T-helper 1 cell treated with Interleukin-12 subunit alpha and Interleukin-12 subunit beta and Interleukin-4 antibody, amounts not matched to agents 30 μg/mL and 1 μg/mL, for 36 hours (primary cell): ENCODE data around the gene GOSR2.
A peak's percentile ranks its signal among the peaks of the same experiment; 100 is the strongest.
"Not testable (repeated sequence)": the region's sequence is repeated elsewhere in the genome, so short reads cannot be mapped to it uniquely, and the experiment has no call there.

Experiments used
- H3K27ac Mint-ChIP-seq: one replicate; pipeline ENCODE4 v1.8.0; 2021; ENCODE audit warnings: mild to moderate bottlenecking, mixed read lengths
- H3K27me3 Mint-ChIP-seq: one replicate; pipeline ENCODE4 v1.8.0; 2021; ENCODE audit warnings: low read depth, mixed read lengths
- H3K36me3 Mint-ChIP-seq: one replicate; pipeline ENCODE4 v1.8.0; 2021; ENCODE audit warnings: low read depth, mixed read lengths
- H3K4me1 Mint-ChIP-seq: one replicate; pipeline ENCODE4 v1.8.0; 2021; ENCODE audit warnings: low read depth, mixed read lengths
- H3K4me3 Mint-ChIP-seq: one replicate; pipeline ENCODE4 v1.8.0; 2021; ENCODE audit warnings: mild to moderate bottlenecking, moderate library complexity, mixed read lengths
- H3K9me3 Mint-ChIP-seq: one replicate; pipeline ENCODE4 v1.8.0; 2021; ENCODE audit warnings: mixed read lengths

The GOSR2 gene

GRCh38 chr17:46908068-46908737 is 14.8 kb upstream of the GOSR2 start:
- H3K4me3 Mint-ChIP-seq: no peak overlapping the region
- H3K27ac Mint-ChIP-seq: no peak overlapping the region
- H3K4me1 Mint-ChIP-seq: peaks cover 6% of the 10 kb centered on the region
- H3K9me3 Mint-ChIP-seq: no peaks in the 10 kb centered on the region
- H3K27me3 Mint-ChIP-seq: peaks cover 4% of the 10 kb centered on the region
- no peaks in the 10 kb centered on the region for H3K36me3 Mint-ChIP-seq

DNA sequence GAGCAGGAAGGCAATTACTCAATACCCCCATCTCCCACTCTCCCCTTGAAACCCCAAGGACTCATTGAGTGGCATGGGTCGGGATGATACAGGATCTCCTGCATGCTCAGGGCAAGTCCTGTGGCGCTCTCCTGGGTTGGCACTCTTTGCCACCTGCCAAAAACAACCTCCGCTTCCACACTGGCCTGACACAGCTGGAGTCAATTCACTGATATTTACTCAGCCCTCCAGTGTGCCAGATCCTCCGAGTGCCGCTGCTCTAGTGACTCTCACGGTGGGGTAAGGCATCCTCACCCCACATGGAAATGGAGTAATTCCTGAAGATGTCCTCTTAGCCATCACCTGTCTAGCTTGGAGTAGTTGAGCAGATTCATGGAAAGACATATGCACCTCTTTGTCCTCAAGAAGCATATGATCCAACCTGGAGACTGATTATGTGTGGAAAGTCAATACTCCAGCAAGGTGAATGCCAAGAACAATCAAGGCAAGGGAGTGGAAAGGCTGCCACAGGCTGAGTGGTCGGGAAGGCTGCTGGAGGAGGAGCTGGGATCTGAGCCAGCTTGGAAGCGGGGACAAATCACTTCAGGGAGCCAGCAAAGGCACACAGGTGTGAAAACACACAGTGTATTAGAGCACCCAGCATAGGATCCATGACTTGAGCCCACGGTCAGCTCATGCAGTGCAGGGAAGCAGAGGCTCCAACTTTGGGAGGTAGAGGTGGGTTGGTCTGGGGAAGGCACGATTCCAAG is 12.6 kb upstream of the GOSR2 start:
- Mint-ChIP-seq H3K36me3 (no peaks in the 10 kb centered on the region), H3K27me3 (peaks cover 9% of the 10 kb centered on the region), H3K27ac (no peak overlapping the region), H3K4me1 (peaks cover 6% of the 10 kb centered on the region), H3K4me3 (no peak overlapping the region), H3K9me3 (no peaks in the 10 kb centered on the region)

DNA sequence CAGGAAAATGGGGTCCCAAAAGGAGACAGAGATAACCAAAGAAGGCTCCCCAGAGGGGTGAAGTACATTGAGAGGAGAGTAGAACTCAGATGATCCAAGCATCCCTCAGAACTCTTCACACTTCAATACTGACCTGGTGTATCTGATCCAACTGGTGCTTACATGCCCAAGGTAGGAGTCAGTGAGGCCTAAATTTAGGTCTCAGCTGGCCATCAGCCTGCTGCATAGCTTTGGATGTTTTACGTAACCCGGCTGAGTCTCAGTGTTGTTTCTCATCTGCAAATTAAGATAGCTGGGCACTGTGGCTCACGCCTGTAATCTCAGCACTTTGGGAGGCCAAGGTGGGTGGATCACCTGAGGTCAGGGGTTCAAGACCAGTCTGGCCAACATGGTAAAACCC is 11.6 kb upstream of the GOSR2 start:
- Mint-ChIP-seq H3K4me1 (no peaks in the 10 kb centered on the region), H3K27ac (no peak overlapping the region), H3K4me3 (no peak overlapping the region), H3K27me3 (peaks cover 9% of the 10 kb centered on the region), H3K36me3 (no peaks in the 10 kb centered on the region), H3K9me3 (no peaks in the 10 kb centered on the region)

- Mint-ChIP-seq H3K4me1 (no peaks in the 10 kb centered on the region), H3K9me3 (no peaks in the 10 kb centered on the region), H3K4me3 (no peak overlapping the region), H3K36me3 (no peaks in the 10 kb centered on the region), H3K27me3 (peaks cover 7% of the 10 kb centered on the region), H3K27ac (no peak overlapping the region)
Observed at GRCh38 chr17:46915596-46915995, 7.4 kb upstream of the GOSR2 start.

DNA sequence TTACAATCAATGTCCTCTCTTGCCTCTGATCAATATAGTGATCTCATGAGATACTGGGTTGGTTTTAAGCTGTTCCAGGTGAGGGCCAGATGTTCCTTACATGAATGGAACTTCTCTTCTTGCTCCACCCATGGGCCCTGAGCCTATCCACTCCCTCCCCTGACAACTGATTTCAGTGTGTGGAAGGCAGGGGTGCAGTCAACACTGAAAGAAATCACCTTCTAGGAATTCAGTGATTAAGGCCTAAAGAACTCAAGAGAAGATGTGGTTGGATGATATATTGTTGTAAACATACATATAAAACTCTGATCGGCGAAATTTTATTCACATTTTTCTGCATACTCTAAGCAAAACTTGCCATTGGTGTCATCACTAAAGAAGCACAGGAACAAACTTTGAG is 6.7 kb upstream of the GOSR2 start:
- H3K27ac Mint-ChIP-seq: no peak overlapping the region
- H3K9me3 Mint-ChIP-seq: no peaks in the 10 kb centered on the region
- peaks cover 11% of the 10 kb centered on the region for H3K27me3 Mint-ChIP-seq
- H3K36me3 Mint-ChIP-seq: no peaks in the 10 kb centered on the region
- no peaks in the 10 kb centered on the region for H3K4me1 Mint-ChIP-seq
- no peak overlapping the region for H3K4me3 Mint-ChIP-seq

GRCh38 chr17:46916623-46917022 is 6.3 kb upstream of the GOSR2 start:
- Mint-ChIP-seq H3K27ac (no peak overlapping the region), H3K27me3 (peaks cover 11% of the 10 kb centered on the region), H3K9me3 (no peaks in the 10 kb centered on the region), H3K4me3 (no peak overlapping the region), H3K4me1 (no peaks in the 10 kb centered on the region), H3K36me3 (no peaks in the 10 kb centered on the region)

DNA sequence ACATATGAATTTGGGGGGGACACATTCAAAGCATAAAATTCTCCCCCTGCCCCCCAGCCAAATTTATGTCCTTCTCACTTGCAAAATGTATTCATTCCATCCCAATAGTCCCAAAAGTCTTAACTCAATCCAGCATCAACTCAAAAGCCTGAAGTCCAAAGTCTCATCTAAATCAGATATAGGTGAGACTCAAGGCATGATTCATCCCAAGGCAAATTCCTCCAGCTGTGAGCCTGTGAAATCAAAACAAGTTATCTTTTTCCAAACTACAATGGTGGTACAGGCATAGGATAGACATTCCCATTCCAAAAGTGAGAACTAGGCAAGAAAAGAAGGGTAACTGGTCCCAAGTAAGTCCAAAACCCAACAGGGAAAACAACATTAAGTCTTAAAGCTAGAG is 5.9 kb upstream of the GOSR2 start:
- H3K27me3 Mint-ChIP-seq: peaks cover 11% of the 10 kb centered on the region
- H3K9me3 Mint-ChIP-seq: no peaks in the 10 kb centered on the region
- no peak overlapping the region for H3K27ac Mint-ChIP-seq
- H3K4me1 Mint-ChIP-seq: peaks cover 3% of the 10 kb centered on the region
- no peaks in the 10 kb centered on the region for H3K36me3 Mint-ChIP-seq
- no peak overlapping the region for H3K4me3 Mint-ChIP-seq

- H3K27me3 Mint-ChIP-seq: peaks cover 11% of the 10 kb centered on the region
- H3K27ac Mint-ChIP-seq: no peak overlapping the region
- no peaks in the 10 kb centered on the region for H3K9me3 Mint-ChIP-seq
- H3K4me1 Mint-ChIP-seq: peaks cover 6% of the 10 kb centered on the region
- H3K4me3 Mint-ChIP-seq: no peak overlapping the region
- no peaks in the 10 kb centered on the region for H3K36me3 Mint-ChIP-seq
Observed at GRCh38 chr17:46917516-46917915, 5.4 kb upstream of the GOSR2 start.

GRCh38 chr17:46921962-46922361 is 998 bp upstream of the GOSR2 start:
- Mint-ChIP-seq H3K27ac (peak overlapping the region; percentile 53), H3K4me1 (peaks cover 38% of the 10 kb centered on the region), H3K4me3 (peak overlapping the region; percentile 83)
- not testable (repeated sequence) for H3K36me3 Mint-ChIP-seq, H3K9me3 Mint-ChIP-seq, H3K27me3 Mint-ChIP-seq

GRCh38 chr17:46922487-46922803 is 515 bp upstream of the GOSR2 start:
- Mint-ChIP-seq H3K36me3 (peaks cover 9% of the 10 kb centered on the region), H3K27ac (peak overlapping the region; percentile 100), H3K9me3 (no peaks in the 10 kb centered on the region), H3K27me3 (peaks cover 6% of the 10 kb centered on the region), H3K4me3 (peak overlapping the region; percentile 87), H3K4me1 (peaks cover 42% of the 10 kb centered on the region)

DNA sequence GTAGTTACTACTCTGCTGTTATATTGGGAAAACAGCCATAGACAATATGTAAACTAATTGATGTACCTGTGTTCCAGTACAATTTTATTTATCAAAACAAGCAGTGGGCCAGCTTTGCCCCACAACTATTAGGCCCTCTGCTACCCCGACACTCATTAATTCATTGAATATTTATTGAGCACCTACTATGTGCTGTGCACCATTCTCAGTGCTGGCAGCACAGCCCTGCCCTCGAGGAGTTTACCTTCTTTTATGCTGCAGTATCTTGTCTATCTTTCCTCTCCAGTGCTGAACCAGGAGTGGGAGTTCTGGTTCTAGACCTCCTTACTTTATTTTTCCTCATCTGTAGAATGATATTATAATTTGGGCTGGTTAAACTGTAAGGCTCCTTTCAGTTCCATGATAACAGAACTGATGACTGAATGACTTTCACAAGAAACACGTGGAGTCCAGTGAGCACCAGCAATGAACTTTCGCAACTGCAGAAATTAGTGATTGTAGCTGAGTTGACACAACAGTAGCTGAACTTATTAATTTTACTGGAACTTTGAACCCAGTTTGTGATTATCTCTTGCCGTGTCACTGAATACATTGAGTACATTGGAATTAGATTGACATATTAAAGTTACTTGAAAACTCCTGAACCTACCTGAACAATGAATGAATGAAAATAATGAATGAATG is 2.4 kb downstream of the GOSR2 start:
- peak overlapping the region; percentile 12 for H3K4me3 Mint-ChIP-seq
- no peaks in the 10 kb centered on the region for H3K9me3 Mint-ChIP-seq
- H3K36me3 Mint-ChIP-seq: peaks cover 12% of the 10 kb centered on the region
- H3K27ac Mint-ChIP-seq: peak overlapping the region; percentile 31
- H3K4me1 Mint-ChIP-seq: peaks cover 52% of the 10 kb centered on the region
- peaks cover 6% of the 10 kb centered on the region for H3K27me3 Mint-ChIP-seq

DNA sequence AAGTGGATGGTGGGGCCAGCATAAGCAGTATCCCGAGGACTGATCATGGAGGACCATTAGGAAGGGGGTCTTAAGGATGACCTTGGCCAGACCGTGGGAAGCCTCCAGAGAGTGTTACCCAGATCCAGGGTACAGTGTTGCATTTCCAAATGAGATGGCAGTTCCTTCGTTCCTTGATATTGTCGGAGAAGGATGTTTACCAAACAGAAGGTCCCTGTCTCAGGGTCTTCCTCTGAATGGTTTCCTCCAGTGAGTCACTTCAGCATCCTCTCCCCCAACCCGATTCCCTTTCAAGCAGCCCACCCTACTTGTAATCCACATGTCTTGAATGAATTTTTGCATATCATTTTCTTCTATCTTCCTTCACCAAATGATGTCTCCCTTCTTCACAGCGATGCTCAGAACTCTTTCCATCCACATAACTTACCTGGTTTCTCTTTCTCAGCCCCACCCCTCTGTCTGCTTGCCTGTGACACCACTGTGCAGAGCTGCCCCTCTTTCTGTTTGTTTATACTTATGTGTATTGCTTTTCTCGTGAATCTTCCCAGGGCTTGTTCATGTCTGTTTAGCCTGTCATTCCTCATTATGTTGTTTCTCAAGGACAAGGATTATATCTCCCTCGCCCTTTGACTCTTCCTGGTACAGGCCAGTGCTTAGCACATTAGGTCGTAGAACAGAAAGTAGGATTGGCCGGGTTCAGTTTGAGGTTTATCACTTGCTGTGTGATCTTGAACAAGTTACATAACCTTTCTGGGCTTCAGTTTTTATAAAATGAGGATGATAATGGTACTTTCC is 5.7 kb downstream of the GOSR2 start:
- no peaks in the 10 kb centered on the region for H3K27me3 Mint-ChIP-seq
- peaks cover 34% of the 10 kb centered on the region for H3K36me3 Mint-ChIP-seq
- H3K4me1 Mint-ChIP-seq: peaks cover 41% of the 10 kb centered on the region
- H3K27ac Mint-ChIP-seq: no peak overlapping the region
- H3K4me3 Mint-ChIP-seq: no peak overlapping the region
- H3K9me3 Mint-ChIP-seq: no peaks in the 10 kb centered on the region

GRCh38 chr17:46929413-46929812 is 6.5 kb downstream of the GOSR2 start:
- H3K36me3 Mint-ChIP-seq: peaks cover 36% of the 10 kb centered on the region
- no peak overlapping the region for H3K27ac Mint-ChIP-seq
- no peaks in the 10 kb centered on the region for H3K9me3 Mint-ChIP-seq
- peaks cover 35% of the 10 kb centered on the region for H3K4me1 Mint-ChIP-seq
- no peak overlapping the region for H3K4me3 Mint-ChIP-seq
- H3K27me3 Mint-ChIP-seq: no peaks in the 10 kb centered on the region

DNA sequence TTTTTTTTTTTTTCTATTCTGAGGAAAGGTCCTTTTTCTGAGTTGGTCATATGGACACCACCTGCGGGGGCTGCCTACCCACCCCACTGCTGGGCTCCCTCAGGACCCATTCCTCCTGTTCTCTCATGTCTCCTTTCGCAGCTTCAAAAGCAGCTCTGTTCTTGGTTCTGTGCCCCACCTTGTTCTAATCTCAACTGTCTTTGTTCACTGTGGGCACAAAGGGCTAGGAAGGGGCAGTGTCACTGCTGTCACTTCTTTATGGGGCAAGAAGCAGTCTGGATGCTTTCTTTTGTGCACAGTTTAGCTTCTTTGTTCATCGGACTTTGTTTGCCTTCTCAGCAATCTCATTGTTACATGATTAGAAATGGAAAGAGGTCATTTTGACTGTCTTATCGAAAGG is 7.1 kb downstream of the GOSR2 start:
- H3K4me1 Mint-ChIP-seq: peaks cover 31% of the 10 kb centered on the region
- H3K9me3 Mint-ChIP-seq: no peaks in the 10 kb centered on the region
- no peak overlapping the region for H3K27ac Mint-ChIP-seq
- H3K4me3 Mint-ChIP-seq: no peak overlapping the region
- no peaks in the 10 kb centered on the region for H3K27me3 Mint-ChIP-seq
- H3K36me3 Mint-ChIP-seq: peaks cover 41% of the 10 kb centered on the region
